Umbilical cord (tissue), 2 donors: ENCODE results near the gene C1orf56. TPM values are rescaled to one million over a fixed set of nuclear protein-coding genes. Genes with fewer than 3 reads are reported as not detected.

Source experiments
- DNase-seq: peaks from one replicate; pipeline ENCODE4 v3.0.0-alpha.2; 2015; ENCODE audit warnings: low spot score
- total RNA-seq: library from RNA; depleted of rRNA; stranded (reverse); fragments of >200 nt; gene quantifications from one replicate; pipeline ENCODE4 v1.2.3, GENCODE V29; 2014; ENCODE audit warnings: low replicate concordance; ENCODE audit not compliant: insufficient read depth

C1orf56 gene
- total RNA-seq, 1 donor from 2014 or later = 2.4 TPM

DNA sequence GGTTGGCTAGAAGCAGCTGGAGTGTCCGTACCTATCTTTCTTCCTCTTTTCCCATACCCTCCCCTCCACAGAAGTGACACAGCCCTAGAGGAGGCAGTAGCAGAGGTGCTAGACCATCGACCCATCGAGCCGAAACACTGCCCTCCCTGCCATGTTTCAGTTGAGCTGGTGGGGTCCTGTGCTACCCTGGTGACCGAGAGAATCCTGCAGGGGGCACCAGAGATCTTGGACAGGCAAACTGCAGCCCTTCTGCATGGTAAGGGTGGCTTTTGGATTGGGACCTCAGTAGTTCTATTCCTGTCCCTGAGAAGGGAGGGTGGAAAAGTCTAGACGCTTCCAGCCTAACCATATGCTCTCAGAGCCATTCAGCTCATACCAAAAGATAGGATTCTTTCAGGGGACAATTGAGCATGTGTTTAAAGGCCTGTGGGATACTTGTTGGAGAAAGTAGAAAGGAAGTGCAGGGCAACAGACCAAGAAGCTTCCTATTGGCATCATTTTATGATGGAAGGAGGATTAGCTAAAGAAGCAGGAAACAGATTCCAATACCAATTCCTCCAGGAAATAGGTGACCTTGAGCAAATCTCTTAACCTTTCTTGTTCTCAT is 22.9 kb upstream of the C1orf56 start:
- peak; percentile 69 for DNase-seq

GRCh38 chr1:151026460-151026859 is 21.1 kb upstream of the C1orf56 start:
- no peak for DNase-seq

DNA sequence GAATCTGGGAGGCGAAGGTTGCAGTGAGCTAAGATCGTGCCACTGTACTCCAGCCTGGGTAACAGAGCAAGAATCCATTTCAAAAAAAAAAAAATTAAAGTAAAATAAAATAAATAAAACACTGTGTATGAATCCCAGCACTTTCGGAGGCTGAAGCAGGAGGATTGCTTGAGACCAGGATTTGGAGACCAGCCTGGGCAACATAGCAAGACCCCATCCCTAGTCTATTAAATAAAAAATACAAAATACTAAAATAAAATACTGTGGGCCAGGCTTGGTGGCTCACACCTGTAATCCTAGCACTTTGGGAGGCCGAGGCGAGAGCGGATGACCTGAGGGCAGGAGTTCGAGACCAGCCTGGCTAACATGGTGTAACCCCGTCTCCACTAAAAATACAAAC is 15.4 kb upstream of the C1orf56 start:
- DNase-seq = no peak

GRCh38 chr1:151035167-151035566 is 12.4 kb upstream of the C1orf56 start:
- no peak for DNase-seq

DNA sequence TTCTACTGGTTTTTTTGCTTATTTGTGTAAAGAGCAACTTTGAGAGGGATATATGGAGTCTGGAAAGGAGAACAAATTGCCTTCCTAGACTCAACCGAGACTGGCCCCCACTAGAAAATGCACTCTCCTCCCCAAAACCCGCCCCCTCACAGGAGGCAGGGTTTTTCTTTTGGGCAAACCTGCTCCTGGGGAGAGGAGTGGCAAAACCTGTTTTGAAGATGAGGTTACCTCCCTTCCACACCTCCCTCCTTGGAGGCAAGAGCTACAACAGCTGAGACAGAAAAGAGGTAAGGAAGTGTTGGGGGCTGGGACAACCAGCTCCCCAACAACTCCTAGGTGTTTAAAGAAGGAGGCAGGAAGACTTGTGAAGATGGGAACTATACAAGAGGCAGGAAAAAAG is 11.2 kb upstream of the C1orf56 start, which contains the start of gene BNIPL:
Gene BNIPL (plus strand): TSS at position 231 of the 400 bp plus-strand sequence. CDS start 140 bp downstream, at position 371.
- peak; percentile 53 for DNase-seq

GRCh38 chr1:151037032-151037431 is 10.5 kb upstream of the C1orf56 start:
- no peak for DNase-seq

DNA sequence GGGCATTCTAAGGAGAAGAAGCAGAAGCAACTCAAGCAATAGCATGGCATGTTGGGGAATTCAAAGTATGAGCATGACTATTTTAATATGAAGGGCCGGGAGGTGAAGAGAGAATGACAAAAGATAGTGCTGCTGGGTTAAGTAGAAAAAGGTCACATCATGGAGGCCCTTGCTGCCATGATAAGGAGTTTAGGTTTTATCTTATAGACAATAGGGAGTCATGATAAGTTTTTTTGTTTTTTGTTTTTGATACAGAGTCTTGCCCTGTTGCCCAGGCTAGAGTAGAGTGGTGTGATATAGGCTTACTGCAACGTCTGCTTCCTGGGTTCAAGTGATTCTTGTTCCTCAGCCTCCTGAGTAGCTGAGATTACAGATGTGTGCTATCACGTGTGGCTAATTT is 8.0 kb upstream of the C1orf56 start:
- no peak for DNase-seq

DNA sequence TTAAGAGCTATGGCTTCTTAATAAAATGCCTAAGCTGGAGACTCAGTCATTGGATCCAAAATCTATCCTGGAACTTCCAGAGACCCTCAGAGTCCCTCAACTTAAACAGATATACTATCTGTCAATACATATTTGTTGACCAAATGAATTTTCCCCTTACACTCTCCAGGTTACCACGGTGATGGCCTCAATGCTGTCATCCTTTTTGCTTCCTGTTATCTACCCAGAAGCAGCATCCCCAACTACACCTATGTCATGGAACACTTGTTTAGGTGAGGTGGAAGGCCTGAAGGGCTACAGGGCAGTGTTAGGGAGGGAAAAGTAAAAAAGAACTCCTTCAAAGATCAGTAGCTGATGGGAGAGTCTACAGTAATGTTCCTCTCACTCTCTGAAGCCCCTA is 4.4 kb upstream of the C1orf56 start:
- DNase-seq = no peak

DNA sequence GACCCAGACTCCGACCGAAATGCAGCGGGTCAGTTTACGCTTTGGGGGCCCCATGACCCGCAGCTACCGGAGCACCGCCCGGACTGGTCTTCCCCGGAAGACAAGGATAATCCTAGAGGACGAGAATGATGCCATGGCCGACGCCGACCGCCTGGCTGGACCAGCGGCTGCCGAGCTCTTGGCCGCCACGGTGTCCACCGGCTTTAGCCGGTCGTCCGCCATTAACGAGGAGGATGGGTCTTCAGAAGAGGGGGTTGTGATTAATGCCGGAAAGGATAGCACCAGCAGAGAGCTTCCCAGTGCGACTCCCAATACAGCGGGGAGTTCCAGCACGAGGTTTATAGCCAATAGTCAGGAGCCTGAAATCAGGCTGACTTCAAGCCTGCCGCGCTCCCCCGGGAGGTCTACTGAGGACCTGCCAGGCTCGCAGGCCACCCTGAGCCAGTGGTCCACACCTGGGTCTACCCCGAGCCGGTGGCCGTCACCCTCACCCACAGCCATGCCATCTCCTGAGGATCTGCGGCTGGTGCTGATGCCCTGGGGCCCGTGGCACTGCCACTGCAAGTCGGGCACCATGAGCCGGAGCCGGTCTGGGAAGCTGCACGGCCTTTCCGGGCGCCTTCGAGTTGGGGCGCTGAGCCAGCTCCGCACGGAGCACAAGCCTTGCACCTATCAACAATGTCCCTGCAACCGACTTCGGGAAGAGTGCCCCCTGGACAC is 534 bp downstream of the C1orf56 start:
- DNase-seq = peak; percentile 65

DNA sequence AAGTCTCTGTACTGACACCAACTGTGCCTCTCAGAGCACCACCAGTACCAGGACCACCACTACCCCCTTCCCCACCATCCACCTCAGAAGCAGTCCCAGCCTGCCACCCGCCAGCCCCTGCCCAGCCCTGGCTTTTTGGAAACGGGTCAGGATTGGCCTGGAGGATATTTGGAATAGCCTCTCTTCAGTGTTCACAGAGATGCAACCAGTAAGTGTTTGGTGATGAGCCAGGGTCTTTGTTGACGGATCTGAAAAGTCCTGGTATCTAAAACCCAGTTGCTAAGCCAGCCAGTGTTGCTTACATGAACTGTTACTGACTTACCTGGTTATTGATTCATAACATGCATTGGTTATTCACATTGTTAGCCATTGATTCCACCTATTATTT is 1.1 kb downstream of the C1orf56 start:
- DNase-seq = no peak

DNA sequence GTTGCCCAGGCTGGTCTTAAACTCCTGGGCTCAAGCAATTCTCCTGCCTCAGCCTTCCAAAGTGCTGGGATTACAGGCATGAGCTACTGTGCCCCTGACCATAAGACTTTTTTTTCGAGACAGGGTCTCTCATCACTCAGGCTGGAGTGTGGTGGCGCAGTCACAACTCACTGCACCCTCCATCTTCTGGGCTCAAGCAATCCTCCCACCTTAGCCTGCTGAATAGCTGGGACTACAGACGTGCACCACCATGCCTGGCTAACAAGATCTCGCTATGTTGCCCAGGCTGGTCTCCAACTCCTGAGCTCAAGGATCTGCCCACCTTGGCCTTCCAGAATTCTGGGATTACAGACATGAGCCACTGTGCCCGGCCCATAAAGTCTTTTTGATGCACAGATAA is 1.9 kb downstream of the C1orf56 start:
- no peak for DNase-seq

GRCh38 chr1:151050051-151050688 is 2.6 kb downstream of the C1orf56 start:
- no peak for DNase-seq

DNA sequence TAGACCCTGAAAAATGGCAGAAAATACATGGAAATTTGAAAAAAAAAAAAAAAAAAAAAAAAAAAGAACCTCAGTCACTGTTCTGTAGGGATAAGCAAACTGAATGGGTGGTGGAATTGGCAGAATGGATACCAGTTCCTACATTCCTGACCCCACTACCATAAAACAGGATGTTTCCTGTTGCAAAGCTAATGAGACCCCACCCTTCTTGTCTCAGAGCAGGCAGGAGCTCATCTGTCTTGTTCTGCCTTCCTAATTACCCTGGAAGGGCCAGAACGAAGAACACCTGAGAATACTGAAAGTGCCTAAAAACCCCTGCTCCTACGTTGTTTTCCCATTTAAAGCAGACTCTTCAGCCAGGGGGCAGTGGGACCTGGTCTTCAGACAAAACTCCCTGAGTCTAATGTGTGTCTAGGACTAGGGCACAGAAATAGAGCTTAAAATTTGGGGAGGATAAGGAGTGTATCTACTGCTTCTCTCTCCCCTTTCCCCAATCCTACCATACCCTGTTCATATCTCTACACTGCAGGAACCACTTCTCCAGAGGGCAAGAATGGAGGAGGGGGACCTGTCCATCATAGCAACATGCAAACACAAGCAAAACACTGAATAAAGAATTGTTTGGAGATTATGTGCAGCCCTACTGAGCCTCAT is 3.9 kb downstream of the C1orf56 start:
- no peak for DNase-seq

DNA sequence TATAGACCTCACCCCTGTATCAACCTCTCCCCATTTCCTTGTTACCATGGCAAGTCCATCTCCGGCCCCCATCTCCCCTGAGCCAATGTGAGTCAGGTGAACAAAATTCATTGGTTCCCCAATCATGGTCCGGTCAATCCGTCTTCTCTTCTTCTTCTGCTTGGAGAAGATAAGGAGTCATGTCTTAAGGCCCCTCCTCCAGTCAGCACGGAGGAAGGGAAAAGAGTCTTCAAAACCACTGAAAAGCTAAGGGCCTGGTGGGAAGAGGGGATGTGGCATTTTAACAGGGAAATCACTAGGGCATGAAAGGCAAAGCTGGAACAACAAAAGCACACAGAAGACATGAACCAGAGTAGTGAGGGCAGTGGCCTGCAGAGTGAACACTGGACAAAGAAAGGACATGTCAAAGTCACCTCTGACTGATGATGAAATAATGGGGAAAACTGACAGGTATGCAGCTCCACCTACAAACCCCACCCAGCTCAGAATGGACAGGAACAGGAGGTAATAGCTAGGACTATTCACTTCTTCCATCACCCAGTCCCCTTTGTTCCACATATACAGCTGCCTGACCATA is 7.5 kb downstream of the C1orf56 start:
- no peak for DNase-seq

GRCh38 chr1:151055581-151055980 is 8.0 kb downstream of the C1orf56 start:
- no peak for DNase-seq

DNA sequence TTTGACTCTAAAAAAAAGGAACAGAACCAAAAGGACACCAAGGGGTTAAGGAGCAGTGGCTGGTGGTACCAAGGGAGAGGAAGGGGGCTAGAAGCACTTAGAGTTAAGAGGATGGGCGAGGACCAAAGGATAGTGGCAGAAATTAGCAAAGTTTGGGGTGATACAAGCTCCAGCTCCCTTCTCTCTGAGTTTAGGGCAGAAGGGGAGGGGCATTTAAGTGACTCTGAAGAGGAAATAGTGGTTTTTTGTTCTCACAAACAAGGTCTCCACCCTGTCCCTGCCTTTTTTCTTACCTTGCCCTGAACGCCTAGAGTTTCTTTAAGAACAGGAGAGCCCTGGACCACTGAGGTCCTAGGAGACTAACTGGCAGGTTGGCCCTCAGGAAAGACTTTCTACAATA is 8.6 kb downstream of the C1orf56 start:
- no peak for DNase-seq

GRCh38 chr1:151058692-151059091 is 11.1 kb downstream of the C1orf56 start:
- DNase-seq = peak; percentile 74

- DNase-seq = peak; percentile 90
Observed at GRCh38 chr1:151059109-151060006, 11.8 kb downstream of the C1orf56 start, which contains the start of gene CDC42SE1. CDC42SE1 (minus strand) TSS chr1:151059622; CDS start chr1:151055730, 3,892 bp downstream.

- peak; percentile 94 for DNase-seq
Observed at GRCh38 chr1:151060007-151060656, 12.6 kb downstream of the C1orf56 start, which contains the start of gene MLLT11. MLLT11 (plus strand) TSS chr1:151060397; CDS start chr1:151067225, 6,828 bp downstream.
